ENCODE measurements around the gene ANKRD22.

The ANKRD22 gene

GRCh38 chr10:88877298-88877697, 25.7 kb upstream of the ANKRD22 start:
- TF ChIP-seq CTCF (IDR thresholded peaks at IDR 0.05; ENCODE audit: extremely low read depth, insufficient read depth, missing control alignments), result no peak
- DNase-seq (ENCODE audit: low spot score), result no peak
- in situ Hi-C loops (cut with MboI; ENCODE audit: low pct_unique_long_range_greater_than_20kb, low sequenced_read_pairs, unreplicated experiment), result no loop called here

- no peak for DNase-seq (ENCODE audit: low spot score)
- in situ Hi-C loops (cut with MboI; ENCODE audit: low pct_unique_long_range_greater_than_20kb, low sequenced_read_pairs, unreplicated experiment), result no loop called here
- TF ChIP-seq CTCF (IDR thresholded peaks at IDR 0.05; ENCODE audit: extremely low read depth, insufficient read depth, missing control alignments), result no peak
Measured at GRCh38 chr10:88875081-88875480, 23.4 kb upstream of the ANKRD22 start.

- no peak for DNase-seq (ENCODE audit: low spot score)
- TF ChIP-seq CTCF (IDR thresholded peaks at IDR 0.05; ENCODE audit: extremely low read depth, insufficient read depth, missing control alignments), result no peak
- in situ Hi-C loops (cut with MboI; ENCODE audit: low pct_unique_long_range_greater_than_20kb, low sequenced_read_pairs, unreplicated experiment), result no loop called here
Measured at GRCh38 chr10:88874281-88874680, 22.6 kb upstream of the ANKRD22 start.

GRCh38 chr10:88873757-88874156, 22.1 kb upstream of the ANKRD22 start:
- no peak for TF ChIP-seq CTCF (IDR thresholded peaks at IDR 0.05; ENCODE audit: extremely low read depth, insufficient read depth, missing control alignments)
- DNase-seq (ENCODE audit: low spot score), result no peak
- in situ Hi-C loops (cut with MboI; ENCODE audit: low pct_unique_long_range_greater_than_20kb, low sequenced_read_pairs, unreplicated experiment), result no loop called here

GRCh38 chr10:88870089-88870488, 18.4 kb upstream of the ANKRD22 start:
- in situ Hi-C loops (cut with MboI; ENCODE audit: low pct_unique_long_range_greater_than_20kb, low sequenced_read_pairs, unreplicated experiment), result no loop called here
- no peak for DNase-seq (ENCODE audit: low spot score)
- TF ChIP-seq CTCF (IDR thresholded peaks at IDR 0.05; ENCODE audit: extremely low read depth, insufficient read depth, missing control alignments), result no peak

GRCh38 chr10:88866454-88866853, 14.8 kb upstream of the ANKRD22 start:
- no peak for DNase-seq (ENCODE audit: low spot score)
- TF ChIP-seq CTCF (IDR thresholded peaks at IDR 0.05; ENCODE audit: extremely low read depth, insufficient read depth, missing control alignments), result no peak
- in situ Hi-C loops (cut with MboI; ENCODE audit: low pct_unique_long_range_greater_than_20kb, low sequenced_read_pairs, unreplicated experiment), result no loop called here

- no peak for DNase-seq (ENCODE audit: low spot score)
- in situ Hi-C loops (cut with MboI; ENCODE audit: low pct_unique_long_range_greater_than_20kb, low sequenced_read_pairs, unreplicated experiment), result no loop called here
- peak; percentile 27 for TF ChIP-seq CTCF (IDR thresholded peaks at IDR 0.05; ENCODE audit: extremely low read depth, insufficient read depth, missing control alignments)
Measured at GRCh38 chr10:88865281-88865876, 13.7 kb upstream of the ANKRD22 start.

Data from GM13977 (cell line).